Stimulated activated CD4-positive, alpha-beta T cell treated with anti-CD3 and anti-CD28 coated beads, TNF-alpha, amount 100 ng/mL, for 4 hours (primary cell): ENCODE results near the gene TAF13.
"Not testable (repeated sequence)": the region's sequence is repeated elsewhere in the genome, so short reads cannot be mapped to it uniquely, and the experiment has no call there.

Source experiments
- DNase-seq, 3 experiments: peaks; one replicate each; pipeline ENCODE4 v3.0.0-alpha.2; 2020; ENCODE audit warnings: low read depth in 3 of 3

TAF13 gene

DNA sequence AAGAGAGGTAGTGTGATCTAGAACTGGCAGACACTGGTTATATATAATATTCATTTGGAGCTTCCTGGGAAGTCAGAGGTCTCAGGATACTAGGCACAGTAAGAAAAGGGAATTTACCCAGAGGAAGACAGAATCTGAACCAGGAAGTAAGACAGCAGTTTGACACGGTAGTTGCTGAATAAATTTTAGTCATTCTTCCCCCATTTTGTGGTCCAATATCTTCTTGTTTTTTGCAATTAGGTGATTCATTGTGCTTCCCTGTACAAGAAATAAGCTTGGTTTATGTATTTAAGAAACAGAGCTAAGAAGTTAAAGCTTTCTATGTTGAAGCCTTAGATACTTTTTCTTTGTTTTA, 16.0 kb upstream of the TAF13 start:
- DNase-seq, result no peak

DNA sequence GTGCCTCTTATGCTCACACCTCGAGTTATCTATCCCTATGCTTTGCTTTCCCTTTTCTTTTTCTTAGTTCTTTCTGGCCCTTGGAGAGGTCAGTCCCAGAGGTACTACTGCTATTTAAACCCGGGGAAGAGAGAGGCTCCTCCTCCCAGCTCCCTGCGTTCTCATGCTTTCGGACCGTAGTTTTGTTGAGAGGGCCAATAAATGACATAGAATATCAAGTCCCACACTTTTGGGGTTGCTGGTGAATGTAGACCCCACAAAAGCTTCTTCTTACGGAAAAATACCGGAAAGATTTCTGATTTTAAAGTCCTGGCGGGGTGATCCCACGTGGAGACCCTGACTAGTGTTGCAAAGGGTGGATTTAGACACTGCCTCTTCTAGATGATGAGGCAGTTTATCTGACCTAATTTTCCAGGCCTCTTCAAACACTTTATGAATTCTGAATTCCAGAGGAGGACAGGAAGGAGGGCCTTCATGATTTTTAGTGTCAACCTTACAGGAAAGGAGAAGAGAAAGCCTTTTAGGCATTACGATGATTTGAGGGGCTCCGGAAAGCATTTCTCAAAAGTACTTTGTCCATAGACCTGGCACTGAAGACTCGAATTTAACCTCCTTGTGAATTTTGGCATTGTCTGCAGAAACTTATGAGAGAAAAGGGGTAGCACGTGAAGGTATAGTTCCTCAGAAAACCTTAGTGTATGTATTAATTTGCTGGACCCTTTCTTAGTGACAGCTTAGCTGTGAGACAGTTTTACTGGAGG, 15.5 kb upstream of the TAF13 start:
- no peak for DNase-seq

DNA sequence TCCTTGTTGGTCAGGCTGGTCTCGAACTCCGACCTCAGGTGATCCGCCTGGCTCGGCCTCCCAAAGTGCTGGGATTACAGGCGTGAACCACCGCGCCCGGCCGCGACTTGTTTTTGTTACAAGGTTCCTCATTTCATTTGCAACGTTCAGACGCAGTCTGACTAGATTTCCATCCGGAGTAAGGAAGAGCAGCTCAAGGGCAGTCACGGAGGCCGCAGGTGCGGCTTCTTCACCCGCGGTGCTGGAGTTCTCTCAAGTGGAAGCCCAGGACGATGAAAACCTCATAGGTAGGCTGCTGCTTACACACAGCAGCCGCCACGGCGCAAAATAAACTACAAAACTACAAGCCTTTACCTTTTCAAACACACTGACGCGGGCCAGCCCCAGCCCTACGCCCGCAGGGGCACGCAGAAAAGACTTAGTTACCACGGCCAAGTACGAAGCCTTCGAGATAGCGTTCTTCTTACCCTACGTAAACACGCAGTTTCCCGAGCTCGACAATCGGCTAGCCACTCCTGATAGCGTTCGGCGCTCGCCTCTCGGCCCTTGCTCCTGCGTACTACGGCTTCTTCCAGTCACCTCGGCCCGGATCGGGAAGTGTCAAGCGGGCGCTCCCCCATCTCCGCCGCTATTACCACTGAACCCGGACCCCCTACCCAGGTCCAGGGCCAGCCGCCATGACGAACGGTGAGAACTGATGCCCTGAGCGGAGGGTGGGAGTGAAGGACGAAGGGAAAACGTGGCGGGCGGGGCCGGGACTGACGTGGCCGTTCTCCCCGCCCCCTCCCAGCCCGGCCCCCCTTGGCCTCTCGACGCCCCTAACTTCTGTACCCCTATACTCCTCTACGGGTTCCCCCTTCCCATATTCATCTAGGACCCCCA, 14.6 kb upstream of the TAF13 start, which contains the start of gene TMEM167B:
Gene TMEM167B (plus strand): TSS at position 569 of the 882 bp plus-strand sequence. CDS start 109 bp downstream, at position 678.
- DNase-seq, result peak; percentile 70 to 84 (median 75)

DNA sequence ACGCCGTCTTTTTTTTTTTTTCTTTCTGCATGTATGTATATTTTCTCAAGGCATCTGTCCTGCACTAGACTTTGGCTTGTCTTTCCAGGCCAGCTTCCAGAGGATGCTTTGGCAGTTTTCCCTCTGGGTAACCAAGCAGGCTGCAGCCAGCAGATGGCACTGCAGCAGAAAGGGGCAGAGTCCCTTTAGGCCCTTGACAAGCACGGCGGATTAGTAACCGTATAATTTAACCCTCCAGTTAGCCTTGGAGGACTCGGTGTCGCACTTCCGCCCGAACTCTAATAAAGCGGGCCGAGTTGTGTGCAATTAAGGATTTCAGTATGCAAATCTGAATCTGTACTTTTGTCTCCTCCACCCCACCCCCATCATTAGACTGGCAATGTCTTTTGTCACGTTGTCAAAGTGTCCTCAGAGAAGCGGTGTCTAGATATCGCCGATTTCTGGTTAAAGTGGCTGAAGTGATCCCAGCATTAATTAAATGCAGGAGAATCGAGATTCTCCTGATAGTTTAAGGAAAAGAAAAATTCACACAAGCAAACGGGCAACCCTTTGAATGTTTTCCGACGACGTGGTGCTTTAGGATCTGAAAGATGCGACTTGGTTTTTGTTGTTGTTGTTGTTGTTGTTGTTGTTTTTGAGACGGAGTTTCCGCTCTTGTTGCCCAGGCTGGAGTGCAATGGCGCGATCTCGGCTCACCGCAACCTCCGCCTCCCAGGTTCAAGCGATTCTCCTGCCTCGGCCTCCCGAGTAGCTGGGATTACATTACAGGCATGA, 13.6 kb upstream of the TAF13 start:
- DNase-seq, result no peak

DNA sequence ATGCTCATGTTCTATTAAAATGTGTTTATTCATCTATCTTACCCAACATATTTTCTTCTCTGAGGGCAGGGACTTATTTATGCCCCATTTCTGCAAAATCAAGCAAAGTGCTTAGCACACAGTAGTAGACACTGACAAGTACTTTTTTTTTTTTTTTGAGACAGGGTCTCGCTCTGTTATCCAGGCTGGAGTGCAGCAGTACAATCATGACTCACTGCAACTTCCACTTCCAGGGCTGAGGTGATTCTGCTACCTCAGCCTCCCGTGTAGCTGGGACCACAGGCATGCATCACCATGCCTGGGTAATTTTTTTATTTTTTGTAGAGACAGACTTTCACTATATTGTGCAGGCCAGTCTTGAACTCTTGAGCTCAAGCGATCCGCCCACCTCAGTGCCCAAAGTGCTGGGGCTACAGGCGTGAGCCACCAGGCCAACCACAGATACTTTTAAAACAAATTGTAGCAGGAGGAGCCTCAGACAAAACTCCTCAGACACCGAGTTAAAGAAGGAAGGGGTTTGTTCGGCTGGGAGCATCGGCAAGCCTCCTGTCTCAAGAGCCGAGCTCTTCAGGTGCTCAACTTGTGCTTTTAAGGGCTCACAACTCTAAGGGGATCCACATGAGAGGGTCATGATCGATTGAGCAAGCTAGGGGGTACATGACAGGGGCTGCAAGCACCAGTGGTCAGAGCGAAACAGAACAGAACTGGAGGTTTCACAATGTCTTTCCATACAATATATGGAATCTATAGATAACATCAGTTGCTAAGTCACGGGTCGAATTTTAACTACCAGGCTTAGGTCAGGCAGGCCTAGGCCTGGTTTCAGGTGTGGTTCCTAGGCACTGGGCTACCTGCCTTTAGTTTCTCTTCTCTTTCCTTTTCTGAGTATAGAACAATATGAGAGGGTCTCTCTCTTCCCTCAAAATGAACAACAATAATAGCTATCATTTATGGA, 9.0 kb upstream of the TAF13 start:
- no peak for DNase-seq

DNA sequence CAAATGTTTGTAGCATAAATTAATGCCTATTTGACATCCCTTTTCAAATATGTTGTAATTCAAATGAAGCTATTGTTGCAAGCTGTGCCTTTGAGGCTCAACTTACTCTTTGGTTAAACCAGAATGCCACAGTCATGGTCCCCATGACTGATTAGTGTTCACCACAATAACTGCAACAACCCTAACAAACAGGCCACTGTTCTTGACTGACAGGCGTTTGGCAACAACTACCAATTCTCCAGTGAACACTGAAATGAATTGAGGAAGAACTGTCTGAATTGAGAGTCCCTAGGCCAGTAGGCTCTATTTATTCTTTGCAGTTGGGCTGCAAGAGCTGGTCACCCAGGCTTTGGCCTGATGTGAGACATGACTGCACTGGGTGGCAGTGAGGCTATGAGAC, 8.1 kb upstream of the TAF13 start:
- no peak for DNase-seq

DNA sequence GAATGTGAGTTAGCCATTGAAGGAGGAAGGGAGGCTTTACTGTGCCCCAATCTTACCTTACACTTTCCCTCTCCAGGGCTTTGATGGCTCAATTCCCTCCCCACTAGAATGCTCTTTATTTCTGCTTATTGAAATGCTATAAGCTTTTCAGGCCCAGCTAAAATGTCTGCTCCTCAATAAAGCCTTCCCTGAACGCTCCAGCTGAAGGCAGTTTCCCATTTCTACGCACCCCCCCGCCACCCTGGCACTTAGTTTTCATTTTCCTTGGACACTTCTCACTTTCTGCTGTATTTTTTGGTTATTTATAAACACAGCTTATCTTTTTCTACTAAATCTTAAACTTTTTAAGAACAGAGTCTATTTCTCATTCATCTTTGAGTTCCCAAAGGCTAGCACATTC, 7.7 kb upstream of the TAF13 start:
- no peak for DNase-seq

DNA sequence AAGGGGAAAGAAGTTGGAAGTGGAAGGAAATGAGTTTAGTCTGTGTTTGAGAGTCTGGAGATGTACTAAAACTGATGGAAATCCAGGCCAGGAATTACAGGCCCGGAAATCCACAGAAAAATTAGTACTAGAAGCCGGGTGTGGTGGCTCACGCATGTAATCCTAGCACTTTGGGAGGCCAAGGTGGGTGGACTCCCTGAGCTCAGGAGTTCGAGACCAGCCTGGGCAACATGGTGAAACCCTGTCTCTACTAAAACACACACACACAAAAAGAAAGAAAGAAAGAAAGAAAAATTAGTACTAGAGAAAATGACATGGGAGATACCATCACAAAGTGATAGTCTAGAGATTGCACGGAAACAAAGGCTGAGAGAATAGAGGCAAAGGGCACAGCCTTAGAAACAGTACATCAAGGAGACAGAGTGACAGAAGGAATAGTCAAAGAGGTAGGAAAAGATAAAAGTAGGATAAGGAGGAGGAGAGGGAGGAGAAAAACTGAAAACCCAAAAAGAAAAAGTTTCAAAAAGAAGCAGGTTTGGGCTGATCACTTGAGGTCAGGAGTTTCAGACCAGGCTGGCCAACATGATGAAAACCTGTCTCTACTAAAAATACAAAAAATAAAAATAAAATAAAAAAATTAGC, 4.8 kb upstream of the TAF13 start:
- no peak for DNase-seq

DNA sequence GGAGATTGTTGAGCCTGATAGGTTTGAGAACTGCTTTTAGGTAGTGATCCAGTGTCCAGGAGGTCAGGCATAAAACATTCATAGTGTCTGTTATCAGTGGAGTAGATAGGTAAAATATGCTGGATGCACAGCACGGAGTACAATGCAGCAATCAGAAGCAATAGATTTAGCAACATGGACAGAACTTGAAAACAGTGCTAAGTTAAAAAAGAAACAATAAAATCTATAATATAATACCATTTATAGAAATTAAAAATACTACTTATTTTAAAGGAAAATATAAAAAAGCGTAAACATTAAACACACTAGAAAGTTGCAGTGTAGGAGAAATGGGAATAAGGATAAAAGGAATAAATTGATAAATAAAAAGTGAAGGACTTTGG, 3.4 kb upstream of the TAF13 start:
- no peak for DNase-seq

DNA sequence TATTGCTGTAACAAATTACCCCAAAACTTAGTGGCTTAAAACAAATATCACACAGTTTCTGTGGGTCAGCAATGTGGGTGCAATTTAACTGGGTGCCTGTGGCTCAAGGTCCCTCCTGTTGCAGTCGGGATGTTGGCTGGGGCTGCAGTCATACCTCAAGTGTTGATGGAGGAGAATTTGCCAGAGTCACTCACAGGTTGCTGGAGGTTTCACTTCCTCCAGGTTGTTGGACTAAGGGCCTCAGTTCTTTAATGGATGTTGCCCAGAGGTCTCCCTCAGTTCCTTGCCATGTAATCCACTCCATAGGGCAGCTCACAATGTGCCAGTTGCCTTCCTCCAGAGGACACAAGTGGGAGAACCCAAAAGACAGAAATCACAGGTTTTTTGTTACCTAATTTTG, 2.5 kb upstream of the TAF13 start:
- no peak for DNase-seq

DNA sequence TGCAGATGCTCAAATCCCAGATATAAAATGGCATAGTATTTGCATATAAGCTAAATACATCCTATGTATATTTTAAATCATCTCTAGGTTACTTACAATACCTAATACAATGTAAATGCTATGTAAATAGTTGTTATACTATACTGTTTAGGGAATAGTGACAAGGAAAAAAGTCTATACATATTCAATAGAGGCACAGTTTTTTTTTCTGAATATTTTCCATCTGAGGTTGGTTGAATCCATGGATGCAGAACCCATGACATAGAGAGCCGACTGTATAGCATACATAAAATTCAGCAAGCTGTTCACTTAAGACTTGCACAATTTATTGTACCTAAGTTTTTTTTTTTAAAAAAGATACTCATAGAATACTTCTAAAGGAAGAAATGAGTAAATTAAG, 6.5 kb downstream of the TAF13 start:
- no peak for DNase-seq

DNA sequence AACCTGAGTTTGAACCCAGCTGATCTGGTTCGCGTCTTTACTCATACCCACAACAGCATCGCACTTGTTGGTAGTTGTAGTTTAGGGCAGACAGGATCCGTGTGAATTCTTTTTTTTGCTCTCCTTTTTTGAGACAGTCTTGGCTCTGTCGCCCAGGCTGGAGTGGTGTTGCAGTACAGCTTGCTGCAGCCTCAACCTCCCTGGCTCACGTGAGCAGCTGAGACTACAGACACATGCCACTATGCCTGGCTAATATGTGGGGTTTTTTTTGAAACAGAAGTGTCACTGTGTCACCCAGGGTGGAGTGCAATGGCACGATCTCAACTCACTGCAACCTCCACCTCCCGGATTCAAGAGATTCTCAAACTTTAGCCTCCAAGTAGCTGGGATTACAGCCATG, 7.9 kb downstream of the TAF13 start:
- no peak for DNase-seq

DNA sequence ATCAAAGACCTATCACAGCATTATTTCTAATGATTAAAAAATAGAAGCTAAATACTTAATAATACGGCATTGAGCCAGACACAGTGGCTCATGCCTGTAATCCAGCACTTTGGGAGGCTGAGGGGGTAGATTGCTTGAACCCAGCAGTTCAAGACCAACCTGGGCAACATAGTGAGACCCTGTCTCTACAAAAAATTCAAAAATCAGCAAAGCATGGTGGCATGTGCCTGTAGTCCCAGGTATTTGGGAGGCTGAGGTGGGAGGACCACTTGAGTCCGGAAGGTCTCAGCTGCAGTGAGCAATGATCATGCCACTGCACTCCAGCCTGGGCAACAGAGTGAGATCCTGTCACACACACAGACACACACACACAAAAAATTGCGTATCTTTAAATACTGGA, 10.7 kb downstream of the TAF13 start:
- DNase-seq, result no peak

DNA sequence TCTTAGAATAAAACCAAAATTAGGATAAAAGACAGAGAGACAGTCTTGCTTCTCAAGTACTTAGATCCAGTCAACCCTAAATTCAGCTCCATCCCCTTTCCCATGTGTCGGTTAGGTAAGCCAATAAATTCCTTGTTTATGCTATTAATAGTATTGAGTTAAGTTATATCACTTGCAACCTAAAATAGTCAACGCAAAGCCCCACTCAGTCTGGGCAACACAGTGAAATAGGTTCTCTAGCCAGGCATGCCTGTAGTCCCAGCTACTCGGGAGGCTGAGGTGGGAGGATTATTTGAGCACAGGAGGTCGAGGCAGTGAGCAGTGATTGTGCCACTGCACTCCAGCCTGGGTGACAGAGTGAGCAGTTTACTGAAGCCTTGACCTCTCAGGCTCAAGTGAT, 14.6 kb downstream of the TAF13 start:
- no peak for DNase-seq

DNA sequence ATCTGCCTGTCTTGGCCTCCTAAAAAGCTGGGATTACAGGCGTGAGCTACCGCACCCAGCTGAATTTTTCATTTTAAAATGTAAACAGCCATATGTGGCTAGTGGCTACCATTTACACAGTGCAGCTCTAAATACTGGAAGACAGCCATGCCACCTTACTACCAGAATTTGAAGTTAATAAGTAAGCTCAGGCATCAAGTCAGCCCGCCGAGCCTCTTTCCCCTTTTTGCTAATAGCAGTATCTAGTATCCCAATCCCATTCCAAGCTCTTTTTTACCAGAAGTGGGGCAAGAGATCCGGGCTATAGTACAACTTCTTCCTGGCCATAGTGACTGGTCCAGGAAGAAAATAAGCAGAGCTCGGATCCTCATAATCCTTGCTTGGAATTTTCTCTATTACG, 15.1 kb downstream of the TAF13 start:
- DNase-seq, result no peak

DNA sequence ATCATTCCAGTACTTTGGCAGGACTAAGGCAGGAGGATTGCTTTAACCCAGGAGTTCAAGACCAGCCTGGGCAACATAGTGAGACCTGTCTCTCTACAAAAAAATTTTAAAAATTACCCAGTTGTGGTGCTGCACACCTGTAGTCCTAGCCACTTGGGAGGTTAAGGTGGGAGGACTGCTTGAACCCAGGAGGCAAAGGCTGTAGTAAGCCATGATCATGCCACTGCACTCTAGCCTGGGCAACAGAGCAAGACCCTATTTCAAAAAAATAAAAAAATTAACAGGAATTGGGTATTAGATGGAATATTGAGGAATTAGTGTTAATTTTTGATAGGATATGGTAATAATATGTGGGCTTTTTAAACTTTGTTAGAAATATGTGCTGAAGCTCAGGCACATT, 16.8 kb downstream of the TAF13 start:
- DNase-seq, result no peak

DNA sequence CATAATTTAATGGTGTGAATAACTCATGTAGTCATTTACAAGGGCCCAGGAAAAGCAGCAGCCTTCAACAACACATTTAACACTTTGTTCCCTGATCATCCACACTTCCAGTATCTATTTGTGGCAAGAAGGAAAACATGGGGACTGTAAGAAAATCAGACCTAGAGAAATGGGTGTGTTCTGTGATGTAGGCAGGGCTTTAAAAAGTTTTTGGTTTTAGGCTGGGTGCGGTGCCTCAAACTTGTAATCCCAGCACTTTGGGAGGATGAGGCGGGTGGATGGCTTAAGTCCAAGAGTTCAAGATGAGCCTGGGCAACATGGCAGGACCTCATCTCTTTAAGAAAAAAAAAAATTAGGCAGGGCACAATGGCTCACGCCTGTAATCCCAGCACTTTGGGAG, 19.7 kb downstream of the TAF13 start:
- DNase-seq, result no peak

DNA sequence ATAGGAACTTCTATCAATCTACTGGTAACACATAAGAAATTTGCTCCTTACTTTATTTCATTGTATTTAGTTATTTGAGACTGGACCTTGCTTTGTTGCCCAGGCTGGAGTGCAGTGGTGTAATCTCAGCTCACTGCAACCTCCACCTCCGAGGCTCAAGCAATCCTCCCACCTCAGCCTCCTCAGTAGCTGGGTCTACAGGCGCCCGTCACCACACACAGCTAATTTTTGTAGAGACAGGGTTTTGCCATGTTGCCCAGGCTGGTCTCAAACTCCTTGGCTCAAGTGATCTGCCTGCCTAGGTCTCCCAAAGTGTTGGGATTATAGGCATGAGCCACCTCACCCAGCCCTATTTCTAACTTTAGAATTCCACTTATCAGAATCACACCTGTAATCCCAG, 23.7 kb downstream of the TAF13 start:
- not testable (repeated sequence) for DNase-seq

DNA sequence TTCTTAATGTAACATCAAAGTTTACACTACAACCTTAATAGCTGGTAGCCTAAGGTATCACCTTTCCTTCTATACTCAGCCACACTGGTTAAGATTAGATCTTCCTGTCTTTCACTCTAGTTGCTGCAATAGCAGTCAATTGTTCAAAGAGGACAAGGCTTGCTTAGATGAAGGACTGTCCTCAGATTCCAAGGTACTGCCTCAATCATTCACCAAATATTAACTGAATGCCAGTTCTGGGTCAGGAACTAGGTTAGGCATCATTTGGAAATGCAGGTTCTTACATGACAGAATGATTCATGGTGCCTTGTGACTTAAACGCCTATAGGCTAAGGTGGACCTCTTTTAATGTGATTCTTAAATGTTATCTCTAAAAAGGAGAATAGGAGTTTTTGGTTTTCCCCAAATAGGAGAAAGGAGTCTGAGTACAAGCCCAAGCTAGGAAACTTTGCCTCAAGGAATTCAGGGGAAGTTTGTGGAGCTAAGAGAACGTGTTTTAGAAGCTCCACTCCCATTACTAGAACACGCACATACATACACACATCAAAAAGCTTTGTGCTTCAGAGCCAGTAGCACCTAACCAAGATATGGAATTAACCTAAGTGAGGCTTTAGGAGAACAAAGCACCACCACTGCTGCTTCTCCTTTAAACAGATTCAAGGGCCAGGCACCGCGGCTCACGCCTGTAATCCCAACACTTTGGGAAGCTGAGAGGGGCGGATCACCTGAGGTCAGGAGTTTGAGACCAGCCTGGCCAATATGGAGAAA, 25.4 kb downstream of the TAF13 start:
- no peak for DNase-seq

DNA sequence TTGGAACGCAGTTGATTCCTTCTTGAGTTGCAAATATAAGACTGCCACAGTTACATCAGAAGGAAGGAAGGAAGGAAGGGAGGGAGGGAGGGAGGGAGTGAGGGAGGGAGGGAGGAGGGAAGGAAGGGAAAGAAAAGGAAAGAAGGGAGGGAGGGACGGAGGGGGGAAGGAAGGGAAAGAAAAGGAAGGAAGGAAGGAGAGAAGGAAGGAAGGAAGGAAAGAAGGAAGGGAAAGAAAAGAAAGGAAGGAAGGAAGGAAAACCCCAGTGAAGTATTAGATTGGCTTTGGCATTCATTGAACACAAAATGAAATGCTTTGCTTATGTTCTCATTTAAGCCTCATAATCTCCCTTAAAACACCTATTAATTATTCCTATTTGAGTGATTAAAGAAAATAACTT, 27.5 kb downstream of the TAF13 start:
- DNase-seq, result no peak
